HG03521 (cell line): ENCODE data around the gene TBPL2.

Experiments used
- ATAC-seq: cut with Tn5 transposase; IDR thresholded peaks from one replicate; pipeline ENCODE4 v1.9.1; 2021; ENCODE audit warnings: mild to moderate bottlenecking, moderate library complexity; ENCODE audit not compliant: unreplicated experiment

TBPL2 gene

GRCh38 chr14:55372825-55373224 lies 67.6 kb downstream of the TBPL2 start:
- no peak for ATAC-seq

DNA sequence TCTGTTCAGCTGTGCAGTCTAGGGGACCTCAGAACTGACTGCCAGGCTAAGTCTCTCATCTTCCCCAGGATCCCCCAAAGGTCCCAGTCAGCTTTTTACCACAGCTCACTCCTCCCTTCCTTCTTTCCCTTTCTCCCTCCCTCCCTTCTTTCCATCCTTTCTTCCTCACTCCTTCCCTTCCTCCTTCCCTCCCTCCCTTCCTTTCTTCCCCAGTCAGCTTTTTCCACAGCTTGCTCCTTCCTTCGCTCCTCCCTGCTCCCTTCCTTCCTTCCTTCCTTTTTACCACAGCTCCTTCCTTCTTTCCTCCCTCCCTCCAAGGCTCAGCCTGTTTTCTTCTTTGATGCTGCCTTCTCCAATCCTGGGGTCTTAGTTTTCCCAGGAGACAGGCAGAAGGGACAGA lies 68.0 kb downstream of the TBPL2 start:
- ATAC-seq = no peak

- ATAC-seq = no peak
These were observed 69.4 kb downstream of the TBPL2 start for GRCh38 chr14:55370883-55371455.

GRCh38 chr14:55366271-55366670 lies 74.1 kb downstream of the TBPL2 start:
- ATAC-seq = no peak
